ENCODE data around the gene PPP1R13B.

- no peak for TF ChIP-seq POLR2AphosphoS5 (IDR thresholded peaks at IDR 0.05; ENCODE audit: borderline replicate concordance, low read depth, low read length)
- no peak for TF ChIP-seq EZH2 (IDR thresholded peaks at IDR 0.05)
- no peak for TF ChIP-seq FOXP2 (optimal IDR thresholded peaks at IDR 0.05; ENCODE audit: control extremely low read depth, extremely low read length, insufficient read depth)
These were observed 26.5 kb downstream of the PPP1R13B start for GRCh38 chr14:103820908-103821307.

All from SK-N-MC (cell line).